ELR (cell line): ENCODE measurements around the gene MCRIP2.
A peak's percentile ranks its signal among the peaks of the same experiment; 100 is the strongest.
"Not testable (repeated sequence)": the region's sequence is repeated elsewhere in the genome, so short reads cannot be mapped to it uniquely, and the experiment has no call there.

Experiments
- DNase-seq: peaks from one replicate; pipeline ENCODE4 v3.0.0-alpha.2; 2015; ENCODE audit warnings: low read depth

Gene MCRIP2

DNA sequence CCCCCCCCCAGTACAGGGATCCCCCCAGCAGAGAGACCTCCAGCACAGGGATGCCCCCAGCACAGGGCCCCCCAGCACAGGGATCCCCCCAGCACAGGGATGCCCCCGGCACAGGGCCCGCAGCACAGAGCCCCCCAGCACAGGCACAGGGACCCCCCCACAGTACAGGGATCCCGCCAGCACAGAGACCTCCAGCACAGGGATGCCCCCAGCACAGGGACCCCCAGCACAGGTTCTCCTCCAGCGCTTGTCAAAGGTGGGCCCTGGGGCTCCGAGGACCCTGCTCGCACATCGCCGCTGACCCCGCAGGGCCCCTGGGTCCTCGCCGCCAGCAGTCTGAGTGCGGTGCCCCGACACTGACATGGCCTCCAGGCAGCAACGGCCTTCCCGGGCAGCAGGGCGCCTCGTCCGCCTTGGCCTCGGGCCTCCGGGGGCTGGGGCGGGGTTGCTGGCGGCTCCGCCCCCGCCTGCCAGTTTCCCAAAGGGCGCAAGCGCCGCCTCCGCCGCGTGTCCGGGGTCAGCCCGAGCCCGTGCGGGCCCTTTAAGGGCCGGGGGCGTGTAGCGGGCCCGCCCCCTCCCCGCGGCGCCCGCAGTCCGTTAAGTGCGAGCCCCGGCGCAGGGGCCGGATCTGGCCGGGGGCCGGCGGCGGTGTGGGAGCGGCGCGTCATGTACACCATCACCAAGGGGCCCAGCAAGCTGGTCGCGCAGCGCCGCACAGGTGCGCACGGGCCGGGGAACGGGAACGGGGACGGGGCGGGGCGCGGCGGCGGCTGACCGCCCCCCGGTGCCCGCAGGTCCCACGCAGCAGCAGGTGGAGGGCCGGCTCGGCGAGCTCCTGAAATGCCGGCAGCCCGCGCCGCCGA is at the start of gene MCRIP2:
TSS of gene MCRIP2 (plus strand) at position 503 of the 863 bp plus-strand sequence. CDS start at position 667, 164 bp downstream.
- DNase-seq, result peak; percentile 82

- no peak for DNase-seq
Measured at GRCh38 chr16:591892-592517, 49.6 kb upstream of the MCRIP2 start.

DNA sequence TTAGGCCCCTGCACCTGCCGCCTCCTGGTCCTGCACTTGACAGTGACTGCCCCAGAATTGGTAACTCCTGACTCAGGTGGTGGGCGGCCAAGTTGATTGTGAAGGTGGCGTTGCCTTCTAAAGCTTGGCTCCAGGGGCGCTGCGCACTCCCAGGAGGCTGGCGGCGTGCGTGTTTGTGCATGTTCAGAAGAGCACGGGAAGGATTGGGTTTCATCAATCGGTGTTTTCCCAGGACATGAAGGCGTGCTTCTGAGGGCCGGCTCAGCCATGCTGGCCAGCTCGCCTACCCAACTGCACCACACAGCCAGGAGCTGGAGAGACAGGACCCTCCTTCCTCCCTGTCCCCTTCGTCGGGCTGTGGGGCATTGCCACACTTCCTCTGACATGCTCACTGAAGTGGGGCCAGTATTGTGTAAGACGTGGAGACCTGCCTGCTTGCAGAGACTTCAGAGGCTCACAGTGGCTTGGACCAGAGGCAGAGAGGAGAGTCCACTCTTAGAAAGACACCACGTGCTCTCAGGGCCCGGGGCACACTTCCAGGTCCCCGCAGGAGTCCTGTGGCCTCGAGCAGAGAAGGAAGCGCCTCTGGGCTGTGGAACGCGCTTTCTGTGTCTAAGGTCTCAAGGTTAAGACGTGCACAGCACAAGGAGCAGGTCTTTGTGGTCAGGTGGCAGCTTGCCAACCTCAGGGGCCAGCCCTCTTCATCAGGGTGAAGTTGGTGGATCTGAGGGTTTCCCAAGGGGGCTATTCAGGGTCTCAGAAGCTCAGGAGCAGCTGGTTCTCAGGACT is 48.9 kb upstream of the MCRIP2 start:
- DNase-seq, result no peak

DNA sequence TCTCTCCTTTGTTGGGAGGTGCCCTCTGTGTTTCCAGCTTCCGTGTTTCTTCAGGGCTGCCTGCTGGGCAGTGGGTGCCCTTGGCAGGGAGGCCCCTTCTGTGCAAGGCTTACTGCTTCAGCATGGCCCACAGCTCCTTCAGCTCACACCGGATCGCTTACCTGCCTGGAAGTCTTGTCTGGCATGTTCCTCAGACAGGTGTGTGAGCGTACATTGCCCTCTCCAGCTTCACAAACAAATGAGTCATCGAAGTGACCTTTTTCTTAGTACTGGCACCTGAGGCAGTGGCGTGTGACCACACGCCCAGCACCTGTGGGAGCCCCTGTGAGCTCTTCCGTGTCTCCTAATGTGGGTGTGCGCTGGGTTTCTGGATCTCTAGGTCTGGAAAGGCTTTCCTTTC is 48.2 kb upstream of the MCRIP2 start:
- no peak for DNase-seq

DNA sequence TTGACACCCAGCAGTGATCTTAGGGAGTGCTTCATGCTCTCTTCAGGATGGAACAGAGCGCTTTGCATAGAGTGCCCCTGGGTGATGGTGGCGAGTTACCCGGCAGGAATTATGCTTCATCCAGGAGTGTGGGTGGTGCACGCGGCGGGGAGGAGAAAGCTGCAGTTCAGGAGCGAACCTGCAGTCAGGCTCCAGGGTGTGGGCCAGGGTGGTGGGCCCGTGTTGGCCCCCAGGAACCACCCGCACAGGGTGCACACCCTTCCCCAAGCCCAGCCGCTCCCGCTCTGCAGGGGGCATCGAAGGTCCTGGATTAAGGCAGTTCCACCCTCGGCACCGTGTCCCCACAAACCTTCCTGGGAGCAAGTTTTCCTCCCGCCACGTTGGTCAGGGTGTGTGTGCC is 47.8 kb upstream of the MCRIP2 start:
- DNase-seq, result no peak

GRCh38 chr16:595094-595528 is 46.5 kb upstream of the MCRIP2 start:
- no peak for DNase-seq

GRCh38 chr16:595942-596735 is 45.5 kb upstream of the MCRIP2 start:
- no peak for DNase-seq

GRCh38 chr16:596736-597060 is 44.9 kb upstream of the MCRIP2 start:
- DNase-seq, result no peak

DNA sequence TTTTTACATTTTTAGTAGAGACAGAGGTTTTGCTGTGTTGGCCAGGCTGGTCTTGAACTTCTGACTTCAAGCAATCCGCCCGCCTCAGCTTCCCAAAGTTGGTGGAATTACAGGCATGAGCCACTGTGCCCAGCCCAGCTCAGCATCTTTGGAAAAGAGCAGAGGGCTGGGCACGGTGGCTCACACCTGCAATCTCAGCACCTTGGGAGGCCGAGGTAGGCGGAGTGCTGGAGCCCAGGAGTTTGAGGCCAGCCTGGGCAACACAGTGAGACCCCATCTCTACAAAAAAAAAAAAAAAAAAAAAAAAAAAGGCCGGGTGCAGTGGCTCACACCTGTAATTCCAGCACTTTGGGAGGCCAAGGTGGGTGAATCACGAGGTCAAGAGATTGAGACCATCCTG is 44.0 kb upstream of the MCRIP2 start:
- DNase-seq, result not testable (repeated sequence)

- DNase-seq, result no peak
Measured at GRCh38 chr16:598823-599739, 42.5 kb upstream of the MCRIP2 start.

GRCh38 chr16:600781-601180 is 40.8 kb upstream of the MCRIP2 start:
- DNase-seq, result no peak

DNA sequence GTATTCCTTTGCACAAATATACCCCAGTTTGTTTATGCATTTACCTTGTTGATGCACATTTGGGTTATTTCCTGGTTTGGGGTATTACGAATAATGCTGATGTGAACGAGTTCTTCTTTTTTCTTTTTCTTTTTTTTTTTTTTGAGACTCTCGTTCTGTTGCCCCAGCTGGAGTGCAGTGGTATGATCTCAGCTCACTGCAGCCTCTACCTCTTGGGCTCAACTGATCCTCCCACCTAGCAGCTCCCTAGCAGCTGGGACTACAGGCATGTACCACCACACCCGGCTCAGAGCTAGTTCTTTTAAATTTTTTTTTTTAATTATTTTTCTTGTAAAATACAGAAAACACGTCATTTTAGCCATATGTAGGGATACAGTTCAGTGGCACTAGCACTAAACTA is 37.7 kb upstream of the MCRIP2 start:
- no peak for DNase-seq

- no peak for DNase-seq
Measured at GRCh38 chr16:606656-607307, 34.8 kb upstream of the MCRIP2 start.

DNA sequence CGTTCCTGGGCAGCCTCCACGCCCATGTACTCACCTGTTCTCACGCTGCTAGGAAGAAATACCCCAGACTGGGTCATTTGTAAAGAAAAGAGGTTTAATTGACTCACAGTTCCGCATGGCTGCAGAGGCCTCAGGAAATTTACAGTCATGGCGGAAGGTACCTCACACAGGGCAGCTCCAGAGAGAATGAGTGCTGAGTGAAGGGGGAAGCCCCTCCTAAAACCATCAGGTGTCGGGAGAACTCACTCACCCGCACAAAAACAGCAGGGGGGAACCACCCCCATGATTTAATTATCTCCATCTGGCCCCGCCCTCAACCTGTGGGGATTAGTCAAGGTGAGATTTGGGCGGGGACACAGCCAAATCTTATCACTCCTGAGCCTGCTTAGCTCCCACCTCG is 33.6 kb upstream of the MCRIP2 start:
- DNase-seq, result no peak

GRCh38 chr16:609316-609715 is 32.3 kb upstream of the MCRIP2 start:
- no peak for DNase-seq

GRCh38 chr16:609984-610383 is 31.6 kb upstream of the MCRIP2 start:
- no peak for DNase-seq

GRCh38 chr16:610513-611381 is 30.9 kb upstream of the MCRIP2 start:
- DNase-seq, result no peak

- no peak for DNase-seq
Measured at GRCh38 chr16:615122-615521, 26.5 kb upstream of the MCRIP2 start.
